Measurements from ENCODE around the gene LSMEM2. TPM values are rescaled to one million over a fixed set of nuclear protein-coding genes. Genes with fewer than 3 reads are reported as not detected.
"Not testable (repeated sequence)": the region's sequence is repeated elsewhere in the genome, so short reads cannot be mapped to it uniquely, and the experiment has no call there.

Gene LSMEM2
- total RNA-seq, 1 donor from 2014 or later = not detected

DNA sequence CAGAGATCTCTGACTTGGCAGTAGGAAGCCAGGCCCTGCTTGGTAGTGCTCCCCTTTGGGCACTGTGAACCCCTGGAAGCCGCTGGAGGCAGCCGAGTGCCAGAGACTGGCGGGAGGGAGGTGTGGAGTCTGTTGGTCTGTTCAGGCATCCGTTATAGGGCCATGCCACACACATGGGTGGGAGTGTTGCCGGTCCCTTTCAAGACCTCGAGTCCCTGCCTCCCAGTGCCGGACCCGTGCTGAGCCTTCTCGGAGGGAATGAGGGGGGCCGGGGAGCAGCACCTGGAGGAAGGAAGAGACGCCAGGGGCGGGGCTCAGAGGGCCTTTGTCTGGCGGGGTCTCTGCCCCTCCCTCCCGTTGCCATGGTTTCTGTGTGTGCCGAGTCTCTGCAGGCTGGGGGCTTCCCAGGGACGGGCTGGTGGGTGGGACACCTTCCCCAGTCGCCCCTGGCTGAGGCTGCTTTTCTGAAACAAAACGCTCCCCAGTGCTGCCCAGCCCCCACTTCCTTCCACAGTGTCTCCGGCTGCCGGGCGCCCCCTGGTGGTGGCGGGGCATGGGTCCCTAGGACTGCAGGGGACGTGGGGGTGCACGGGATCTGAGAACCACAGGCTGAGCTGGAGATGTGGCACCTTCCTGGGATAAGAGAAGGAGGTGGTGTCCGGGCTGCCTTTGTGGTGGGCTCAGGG is 32.9 kb upstream of the LSMEM2 start:
- peak in 1 of 2 donors; percentile 92 for DNase-seq (ENCODE audit: low read depth in 2 of 2)

GRCh38 chr3:50246517-50246954 is 32.4 kb upstream of the LSMEM2 start:
- peak; percentile 81 to 86 for DNase-seq (ENCODE audit: low read depth in 2 of 2)

DNA sequence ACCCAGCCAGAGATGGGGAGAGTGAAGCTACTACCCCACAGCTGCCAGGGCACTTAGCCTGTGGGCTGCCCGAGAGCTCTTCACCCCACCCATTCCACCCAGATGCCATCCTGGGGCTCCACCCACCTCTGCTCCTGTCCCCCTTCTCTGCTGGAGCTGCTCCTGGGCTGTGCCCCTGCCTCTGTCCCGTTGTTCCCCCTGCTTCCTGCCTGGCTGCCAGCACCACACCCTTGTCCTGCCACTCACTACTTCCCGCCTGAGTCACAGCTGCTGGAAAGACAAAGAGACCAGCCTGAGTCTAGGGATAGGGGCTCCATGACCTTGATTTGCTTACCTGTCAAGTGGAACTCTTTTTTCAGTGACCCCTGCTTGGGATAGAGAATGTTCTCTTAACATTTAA is 30.5 kb upstream of the LSMEM2 start:
- peak; percentile 52 to 85 for DNase-seq (ENCODE audit: low read depth in 2 of 2)

- no peak for DNase-seq (ENCODE audit: low read depth in 2 of 2)
Measured at GRCh38 chr3:50249457-50249856, 29.4 kb upstream of the LSMEM2 start.

DNA sequence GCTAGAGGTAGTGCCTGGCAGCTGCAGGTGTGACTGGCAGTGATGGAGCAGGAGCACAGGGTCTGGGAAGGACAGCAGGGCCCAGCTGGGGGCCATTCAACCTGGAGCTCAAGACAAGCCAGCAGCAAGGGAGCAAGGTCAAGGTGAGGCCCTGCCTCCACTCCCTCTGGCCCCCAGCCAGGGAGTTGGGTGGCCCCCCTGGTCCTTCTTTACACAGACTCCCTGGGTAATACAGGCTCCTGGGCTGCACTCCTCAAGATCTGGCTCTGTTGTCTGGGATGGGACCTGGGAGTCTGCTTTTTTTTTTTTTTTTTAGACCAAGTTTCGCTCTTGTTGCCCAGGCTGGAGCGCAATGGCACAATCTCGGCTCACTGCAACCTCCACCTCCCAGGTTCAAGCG is 28.4 kb upstream of the LSMEM2 start:
- no peak for DNase-seq (ENCODE audit: low read depth in 2 of 2)

DNA sequence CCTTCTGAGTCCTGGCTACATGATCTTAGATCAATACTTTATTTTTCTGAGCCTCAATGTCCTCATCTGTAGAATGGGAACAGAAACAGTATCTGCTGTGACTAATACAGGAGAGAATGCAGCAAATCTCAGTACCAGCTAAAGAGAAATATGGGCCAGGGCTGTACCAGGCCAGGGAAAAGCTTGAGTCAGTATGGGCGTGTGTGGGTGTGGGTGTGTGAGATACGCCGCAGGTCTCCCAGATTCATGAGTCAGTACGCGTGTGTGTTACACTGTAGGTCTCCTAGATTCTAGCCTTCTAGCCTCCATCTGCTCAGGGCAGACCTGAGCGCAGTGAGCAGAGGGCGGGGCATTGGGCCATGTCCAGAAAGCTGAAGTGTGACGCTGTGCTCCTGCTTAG is 27.7 kb upstream of the LSMEM2 start:
- peak in 1 of 2 donors; percentile 82 for DNase-seq (ENCODE audit: low read depth in 2 of 2)

- peak; percentile 86 to 94 for DNase-seq (ENCODE audit: low read depth in 2 of 2)
Measured at GRCh38 chr3:50254577-50255250, 24.2 kb upstream of the LSMEM2 start.

DNA sequence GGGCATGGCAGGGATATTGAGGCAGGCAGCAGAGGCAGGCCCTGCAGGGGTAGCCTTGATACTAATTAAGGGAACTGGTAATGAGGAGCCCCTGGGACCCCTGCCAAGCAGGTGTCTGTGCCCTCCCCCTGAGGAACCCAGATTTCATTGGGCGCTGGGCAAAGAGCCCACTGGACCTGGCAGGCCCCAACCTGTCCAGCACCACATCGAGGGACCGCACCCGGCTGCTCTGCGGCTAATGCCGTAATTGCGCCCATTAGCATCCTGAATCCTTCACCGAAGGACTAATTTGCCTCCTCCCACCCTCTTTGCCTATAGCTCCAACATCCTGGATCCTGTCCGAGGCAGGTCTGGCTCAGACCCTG is 23.7 kb upstream of the LSMEM2 start:
- no peak for DNase-seq (ENCODE audit: low read depth in 2 of 2)

DNA sequence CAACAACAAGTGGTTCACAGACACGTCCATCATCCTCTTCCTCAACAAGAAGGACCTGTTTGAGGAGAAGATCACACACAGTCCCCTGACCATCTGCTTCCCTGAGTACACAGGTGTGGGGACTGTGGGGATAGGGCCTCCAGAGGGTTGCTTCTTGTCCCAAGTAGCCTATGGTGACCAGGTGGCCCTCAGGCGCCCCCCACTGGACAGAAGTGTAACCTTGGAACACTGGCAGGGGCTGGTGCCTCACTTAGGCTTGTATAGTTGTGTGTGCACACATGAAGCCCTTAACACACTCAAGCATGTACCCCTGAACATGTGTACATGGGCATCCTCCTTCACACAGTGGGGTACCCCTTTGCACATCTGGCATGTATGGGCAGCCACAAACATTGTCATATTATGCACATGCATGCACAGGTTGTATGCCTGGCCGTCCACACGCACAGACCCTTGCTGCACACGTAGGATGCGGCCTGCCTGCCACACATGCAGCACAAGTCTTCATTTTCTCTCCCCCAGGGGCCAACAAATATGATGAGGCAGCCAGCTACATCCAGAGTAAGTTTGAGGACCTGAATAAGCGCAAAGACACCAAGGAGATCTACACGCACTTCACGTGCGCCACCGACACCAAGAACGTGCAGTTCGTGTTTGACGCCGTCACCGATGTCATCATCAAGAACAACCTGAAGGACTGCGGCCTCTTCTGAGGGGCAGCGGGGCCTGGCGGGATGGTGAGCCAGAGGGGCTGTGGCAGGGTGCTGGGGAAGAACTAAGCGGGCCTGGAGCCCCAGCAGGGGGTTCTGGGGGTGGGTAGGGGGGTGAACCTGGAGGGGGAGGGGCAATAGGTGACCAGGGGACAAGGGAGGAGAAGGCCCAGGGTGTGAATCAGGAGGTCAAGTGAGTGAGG is 21.7 kb upstream of the LSMEM2 start:
- DNase-seq (ENCODE audit: low read depth in 2 of 2) = peak in 1 of 2 donors; percentile 76

GRCh38 chr3:50258029-50258680 is 20.7 kb upstream of the LSMEM2 start:
- DNase-seq (ENCODE audit: low read depth in 2 of 2) = no peak

DNA sequence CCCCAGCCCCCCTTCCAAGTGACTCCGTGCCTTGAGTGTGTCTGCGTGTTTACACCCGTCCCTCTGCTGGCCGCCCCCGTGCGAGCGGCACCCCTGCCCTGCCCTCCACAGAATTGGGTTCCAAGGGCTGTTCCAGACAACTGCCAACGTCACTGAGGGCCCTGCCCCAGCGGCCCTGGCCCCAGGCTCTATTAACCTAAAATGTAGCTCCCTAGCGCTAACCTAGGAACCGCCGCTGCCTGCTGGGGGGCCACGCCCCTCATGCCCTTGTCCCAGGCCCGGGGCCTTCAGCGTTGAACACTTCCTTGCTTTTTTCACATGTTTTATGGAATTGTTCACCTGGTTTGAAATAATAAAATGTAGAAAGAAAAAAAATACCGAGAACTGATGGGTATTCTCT is 19.9 kb upstream of the LSMEM2 start:
- no peak for DNase-seq (ENCODE audit: low read depth in 2 of 2)

GRCh38 chr3:50259432-50260026 is 19.4 kb upstream of the LSMEM2 start:
- DNase-seq (ENCODE audit: low read depth in 2 of 2) = no peak

DNA sequence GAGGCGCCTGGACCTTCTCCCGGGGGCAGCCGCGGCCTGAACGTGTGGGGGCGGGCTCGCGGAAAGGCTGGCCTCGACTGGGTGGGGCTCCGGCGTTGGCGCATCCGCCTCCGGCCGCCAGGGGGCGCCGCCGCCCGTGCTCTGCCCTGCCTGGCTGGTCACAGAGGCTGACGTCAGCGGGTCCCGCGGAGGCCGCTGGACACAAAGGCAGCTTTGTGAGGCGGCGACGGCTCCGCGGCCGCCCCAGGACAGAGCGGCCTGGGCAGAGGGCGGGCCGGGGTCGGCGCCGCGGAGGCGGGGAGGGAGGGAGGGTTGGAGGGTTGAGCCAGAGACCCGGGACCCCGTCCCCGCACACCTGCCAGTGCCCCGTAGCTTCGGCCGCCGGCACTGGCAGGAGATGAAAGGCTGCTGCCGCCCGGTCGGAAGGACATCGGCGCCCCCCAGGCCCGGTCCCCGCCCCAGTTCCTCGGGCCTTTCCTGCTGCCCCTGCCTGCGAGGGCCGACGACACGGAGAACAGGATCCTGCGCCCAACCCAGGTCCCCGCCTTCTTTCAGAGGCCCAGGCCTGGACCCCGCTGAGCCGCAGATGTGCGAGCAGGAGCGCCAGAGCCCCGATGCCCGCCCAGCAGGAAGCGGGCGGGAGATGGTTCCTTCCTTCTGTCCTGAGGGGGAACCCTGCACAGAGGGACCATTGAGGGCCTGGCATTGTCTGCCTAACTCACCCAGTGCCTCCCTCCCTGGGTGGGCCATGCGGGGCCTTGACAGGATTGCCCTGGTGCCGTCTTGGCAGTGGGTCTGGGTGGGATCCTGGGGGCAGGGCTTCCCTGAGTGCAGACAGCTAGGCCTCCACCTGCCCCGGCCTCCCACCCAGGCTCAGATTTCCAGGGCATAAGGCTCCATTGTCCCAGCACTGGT is 18.6 kb upstream of the LSMEM2 start:
- DNase-seq (ENCODE audit: low read depth in 2 of 2) = peak; percentile 83 to 92

- no peak for DNase-seq (ENCODE audit: low read depth in 2 of 2)
Measured at GRCh38 chr3:50260942-50261441, 17.9 kb upstream of the LSMEM2 start.

GRCh38 chr3:50261505-50261904 is 17.4 kb upstream of the LSMEM2 start:
- DNase-seq (ENCODE audit: low read depth in 2 of 2) = no peak

- not testable (repeated sequence) for DNase-seq (ENCODE audit: low read depth in 2 of 2)
Measured at GRCh38 chr3:50262200-50262599, 16.7 kb upstream of the LSMEM2 start.

DNA sequence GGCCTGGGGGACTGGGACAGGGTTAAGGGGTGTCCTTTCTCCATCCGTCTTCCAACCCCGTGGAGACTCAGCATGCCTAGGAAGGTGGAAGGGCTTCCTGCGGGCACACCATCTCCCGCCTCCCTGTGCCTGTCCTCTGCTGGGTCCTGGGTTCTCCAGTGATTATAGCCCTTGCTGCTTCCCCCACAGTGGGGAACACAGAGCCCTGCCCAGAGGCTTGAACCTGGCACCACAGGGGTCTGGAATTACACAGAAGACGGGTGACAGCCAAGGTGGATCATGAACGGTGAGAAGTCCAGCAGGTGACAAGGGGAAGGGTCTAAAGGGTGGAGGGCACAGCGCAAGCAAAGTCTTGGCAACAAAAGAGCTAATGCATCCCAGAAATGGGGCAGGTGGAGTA is 16.1 kb upstream of the LSMEM2 start:
- no peak for DNase-seq (ENCODE audit: low read depth in 2 of 2)

- DNase-seq (ENCODE audit: low read depth in 2 of 2) = no peak
Measured at GRCh38 chr3:50263478-50264382, 15.2 kb upstream of the LSMEM2 start.

- DNase-seq (ENCODE audit: low read depth in 2 of 2) = no peak
Measured at GRCh38 chr3:50264383-50264963, 14.4 kb upstream of the LSMEM2 start.

Measured in dermis microvascular lymphatic vessel endothelial cell (primary cell).